ENCODE measurements around the gene GSTM2. TPM values are rescaled to one million over a fixed set of nuclear protein-coding genes. Genes with fewer than 3 reads are reported as not detected.
"Not testable (repeated sequence)": the region's sequence is repeated elsewhere in the genome, so short reads cannot be mapped to it uniquely, and the experiment has no call there.

The GSTM2 gene
- total and polyA plus RNA-seq, 4 donors = 7.1 to 15.1 (median 7.9) TPM

- H3K4me3 ChIP-seq (ENCODE audit: low read depth in 1 of 3, low read length in 3 of 3) = no peak overlapping the region
- H3K4me1 ChIP-seq (ENCODE audit: control insufficient read depth in 4 of 4, insufficient read depth in 4 of 4, low read length in 3 of 4) = peaks cover 6 to 19% (median 13%) of the 10 kb centered on the region in 4 donors
- no peaks in the 10 kb centered on the region for H3K27me3 ChIP-seq (ENCODE audit: control insufficient read depth in 4 of 4, insufficient read depth in 4 of 4, low read length in 3 of 4)
- TF ChIP-seq RXRA (IDR thresholded peaks at IDR 0.05) = no peak
- no peak for TF ChIP-seq REST (IDR thresholded peaks at IDR 0.05)
- no peak for TF ChIP-seq CTCF (IDR thresholded peaks at IDR 0.05; ENCODE audit: low read depth, low read length, missing input control)
- TF ChIP-seq YY1 (IDR thresholded peaks at IDR 0.05) = no peak
- TF ChIP-seq MAX (IDR thresholded peaks at IDR 0.05) = no peak
- no peak for TF ChIP-seq NR2F2 (IDR thresholded peaks at IDR 0.05)
- no peak for TF ChIP-seq EGR1 (IDR thresholded peaks at IDR 0.05; ENCODE audit: low read depth in 2 of 2)
- TF ChIP-seq GABPA (IDR thresholded peaks at IDR 0.05 in 1 of 2, conservative IDR thresholded peaks at IDR 0.05 in 1 of 2) = no peak
- no peak for TF ChIP-seq SP1 (IDR thresholded peaks at IDR 0.05)
- no peak for TF ChIP-seq HNF4A (conservative IDR thresholded peaks at IDR 0.05)
- H3K36me3 ChIP-seq (ENCODE audit: control insufficient read depth in 4 of 4, insufficient read depth in 3 of 4, low read depth in 1 of 4, low read length in 3 of 4) = peaks cover 0 to 24% (median 8%) of the 10 kb centered on the region in 4 donors
- H3K27ac ChIP-seq (ENCODE audit: low read depth in 1 of 2, low read length in 2 of 2) = no peak overlapping the region
- no peak for DNase-seq (ENCODE audit: low spot score)
- 88% methylated on average over 5 of the region's 5 CpGs for WGBS
- H3K9me3 ChIP-seq (ENCODE audit: control insufficient read depth in 4 of 4, low read length in 3 of 4) = no peaks in the 10 kb centered on the region
- no peak overlapping the region for H3K9ac ChIP-seq (ENCODE audit: low read depth in 1 of 2, low read length in 2 of 2)
Measured at GRCh38 chr1:109659997-109660690, 7.7 kb upstream of the GSTM2 start.

GRCh38 chr1:109660691-109661026, 7.2 kb upstream of the GSTM2 start:
- H3K36me3 ChIP-seq (ENCODE audit: control insufficient read depth in 4 of 4, insufficient read depth in 3 of 4, low read depth in 1 of 4, low read length in 3 of 4) = peaks cover 0 to 24% (median 8%) of the 10 kb centered on the region in 4 donors
- H3K27ac ChIP-seq (ENCODE audit: low read depth in 1 of 2, low read length in 2 of 2); H3K4me3 ChIP-seq (ENCODE audit: low read depth in 1 of 3, low read length in 3 of 3); H3K9me3 ChIP-seq (ENCODE audit: control insufficient read depth in 4 of 4, low read length in 3 of 4); DNase-seq (ENCODE audit: low spot score); H3K27me3 ChIP-seq (ENCODE audit: control insufficient read depth in 4 of 4, insufficient read depth in 4 of 4, low read length in 3 of 4); H3K9ac ChIP-seq (ENCODE audit: low read depth in 1 of 2, low read length in 2 of 2): not testable (repeated sequence)
- H3K4me1 ChIP-seq (ENCODE audit: control insufficient read depth in 4 of 4, insufficient read depth in 4 of 4, low read length in 3 of 4) = peaks cover 3 to 14% (median 9%) of the 10 kb centered on the region in 4 donors
- 88% methylated on average over 4 of the region's 4 CpGs for WGBS

- Histone ChIP-seq H3K4me3 (ENCODE audit: low read depth in 1 of 3, low read length in 3 of 3) (no peak overlapping the region), H3K27me3 (ENCODE audit: control insufficient read depth in 4 of 4, insufficient read depth in 4 of 4, low read length in 3 of 4) (no peaks in the 10 kb centered on the region), H3K36me3 (ENCODE audit: control insufficient read depth in 4 of 4, insufficient read depth in 3 of 4, low read depth in 1 of 4, low read length in 3 of 4) (peaks cover 0 to 24% (median 8%) of the 10 kb centered on the region in 4 donors), H3K27ac (ENCODE audit: low read depth in 1 of 2, low read length in 2 of 2) (no peak overlapping the region), H3K4me1 (ENCODE audit: control insufficient read depth in 4 of 4, insufficient read depth in 4 of 4, low read length in 3 of 4) (peaks cover 3 to 13% (median 8%) of the 10 kb centered on the region in 4 donors), H3K9ac (ENCODE audit: low read depth in 1 of 2, low read length in 2 of 2) (no peak overlapping the region), H3K9me3 (ENCODE audit: control insufficient read depth in 4 of 4, low read length in 3 of 4) (no peaks in the 10 kb centered on the region)
- no peak for TF ChIP-seq REST (IDR thresholded peaks at IDR 0.05)
- WGBS = 86% methylated on average over 2 of the region's 2 CpGs
- no peak for DNase-seq (ENCODE audit: low spot score)
Measured at GRCh38 chr1:109661391-109661790, 6.5 kb upstream of the GSTM2 start.

Measured in liver (tissue), 9 donors.